Inferior parietal cortex (tissue), 1 donor: ENCODE data around the gene CIDEB.

Source experiments
- DNase-seq: peaks from one replicate; pipeline ENCODE4 v3.0.0-alpha.2; 2016; ENCODE audit errors: extremely low spot score

CIDEB gene

GRCh38 chr14:24270537-24271133 is 37.1 kb downstream of the CIDEB start:
- no peak for DNase-seq

- no peak for DNase-seq
Observed at GRCh38 chr14:24269910-24270536, 37.8 kb downstream of the CIDEB start.

- no peak for DNase-seq
Observed at GRCh38 chr14:24269368-24269767, 38.4 kb downstream of the CIDEB start.

GRCh38 chr14:24268225-24268624 is 39.6 kb downstream of the CIDEB start:
- no peak for DNase-seq

GRCh38 chr14:24267516-24267915 is 40.3 kb downstream of the CIDEB start:
- no peak for DNase-seq

- DNase-seq: no peak
Observed at GRCh38 chr14:24266344-24267244, 41.2 kb downstream of the CIDEB start.

GRCh38 chr14:24264298-24264697 is 43.5 kb downstream of the CIDEB start:
- DNase-seq: no peak

- no peak for DNase-seq
Observed at GRCh38 chr14:24263848-24264247, 43.9 kb downstream of the CIDEB start.

GRCh38 chr14:24262821-24263733 is 44.7 kb downstream of the CIDEB start, which contains the start of gene TGM1:
TGM1 (minus strand) TSS chr14:24263177; CDS start chr14:24262352, 825 bp downstream.
- no peak for DNase-seq

- no peak for DNase-seq
Observed at GRCh38 chr14:24261969-24262327, 45.8 kb downstream of the CIDEB start.

GRCh38 chr14:24261256-24261968 is 46.4 kb downstream of the CIDEB start:
- no peak for DNase-seq

GRCh38 chr14:24260780-24261157 is 47.0 kb downstream of the CIDEB start:
- no peak for DNase-seq

- DNase-seq: no peak
Observed at GRCh38 chr14:24260026-24260779, 47.6 kb downstream of the CIDEB start.

- DNase-seq: no peak
Observed at GRCh38 chr14:24259282-24260025, 48.3 kb downstream of the CIDEB start.

GRCh38 chr14:24258548-24259265 is 49.1 kb downstream of the CIDEB start:
- no peak for DNase-seq

- no peak for DNase-seq
Observed at GRCh38 chr14:24258119-24258518, 49.7 kb downstream of the CIDEB start.

- no peak for DNase-seq
Observed at GRCh38 chr14:24256960-24257359, 50.8 kb downstream of the CIDEB start.

GRCh38 chr14:24255931-24256711 is 51.7 kb downstream of the CIDEB start:
- no peak for DNase-seq
